HL-60 (cell line): ENCODE measurements around the gene RGS7.

Experiments
- DNase-seq, 2 experiments: peaks; one replicate each; pipeline ENCODE4 v3.0.0-alpha.2; 2010 to 2020; ENCODE audit warnings: low read depth in 1 of 2, low spot score in 1 of 2
- H3K27ac ChIP-seq: fragments of 250-450 bp; sonication (Bioruptor Pico); replicated peaks from 2 replicates; pipeline ENCODE4 v1.5.1; 2020; ENCODE audit warnings: mild to moderate bottlenecking, moderate library complexity
- H3K27me3 ChIP-seq: fragments of 250-450 bp; sonication (Bioruptor Pico); 2 replicates; pipeline ENCODE4 v1.5.1; 2021; ENCODE audit warnings: mild to moderate bottlenecking, moderate library complexity; ENCODE audit not compliant: insufficient read depth, poor library complexity, severe bottlenecking
- H3K4me3 ChIP-seq: replicated peaks from 2 replicates; pipeline ENCODE4 v1.5.1; 2011; ENCODE audit warnings: mild to moderate bottlenecking, control low read depth, low read length; ENCODE audit not compliant: insufficient read depth
- CTCF ChIP-seq: IDR thresholded peaks from one replicate; pipeline ENCODE4 v1.5.1; 2011; ENCODE audit warnings: low read length, control low read depth, inconsistent platforms; ENCODE audit not compliant: insufficient read depth
- GABPA ChIP-seq: IDR thresholded peaks from 2 replicates; pipeline ENCODE4 v1.6.1; 2012; ENCODE audit warnings: low read depth
- POLR2AphosphoS5 ChIP-seq: IDR thresholded peaks from 2 replicates; pipeline ENCODE4 v1.6.1; 2012; ENCODE audit warnings: low read depth
- REST ChIP-seq: IDR thresholded peaks from 2 replicates; pipeline ENCODE4 v1.6.1; 2012; ENCODE audit warnings: low read depth; ENCODE audit not compliant: insufficient replicate concordance
- SPI1 ChIP-seq: IDR thresholded peaks from 2 replicates; pipeline ENCODE4 v1.6.1; 2012; ENCODE audit warnings: low read depth, mild to moderate bottlenecking, borderline replicate concordance

RGS7 gene

GRCh38 chr1:241061062-241061461 lies 295.9 kb downstream of the RGS7 start:
- no peak overlapping the region for H3K27ac ChIP-seq
- no peak for DNase-seq
- TF ChIP-seq POLR2AphosphoS5: no peak
- TF ChIP-seq REST: no peak
- TF ChIP-seq GABPA: no peak
- TF ChIP-seq CTCF: no peak
- no peak for TF ChIP-seq SPI1
- no peak overlapping the region for H3K4me3 ChIP-seq
- no peaks in the 10 kb centered on the region for H3K27me3 ChIP-seq

- Histone ChIP-seq H3K27ac (no peak overlapping the region), H3K4me3 (no peak overlapping the region), H3K27me3 (no peaks in the 10 kb centered on the region)
- DNase-seq: no peak
- TF ChIP-seq GABPA: no peak
Measured at GRCh38 chr1:241048622-241049021, 308.4 kb downstream of the RGS7 start.

- Histone ChIP-seq H3K27ac (no peak overlapping the region), H3K27me3 (no peaks in the 10 kb centered on the region), H3K4me3 (no peak overlapping the region)
- TF ChIP-seq SPI1: no peak
- TF ChIP-seq REST: no peak
- no peak for TF ChIP-seq GABPA
- no peak for TF ChIP-seq POLR2AphosphoS5
- TF ChIP-seq CTCF: no peak
- DNase-seq: no peak
Measured at GRCh38 chr1:241045659-241046058, 311.3 kb downstream of the RGS7 start.

- H3K27me3 ChIP-seq: no peaks in the 10 kb centered on the region
- H3K27ac ChIP-seq: no peak overlapping the region
- TF ChIP-seq POLR2AphosphoS5 (no peak), GABPA (no peak), CTCF (no peak), REST (no peak), SPI1 (no peak)
- H3K4me3 ChIP-seq: no peak overlapping the region
- no peak for DNase-seq
Measured at GRCh38 chr1:241034203-241034936, 322.6 kb downstream of the RGS7 start.
